ENCODE results near the gene ADAMTS20.

Gene ADAMTS20

GRCh38 chr12:43337571-43338444 lies 214.2 kb downstream of the ADAMTS20 start:
- H3K9ac ChIP-seq (ENCODE audit: low read length), result no peak overlapping the region
- no peaks in the 10 kb centered on the region for H4K20me1 ChIP-seq (ENCODE audit: insufficient read depth, low read length)
- no peaks in the 10 kb centered on the region for H3K27me3 ChIP-seq (ENCODE audit: low read depth, low read length)
- TF ChIP-seq, protein P1, sequence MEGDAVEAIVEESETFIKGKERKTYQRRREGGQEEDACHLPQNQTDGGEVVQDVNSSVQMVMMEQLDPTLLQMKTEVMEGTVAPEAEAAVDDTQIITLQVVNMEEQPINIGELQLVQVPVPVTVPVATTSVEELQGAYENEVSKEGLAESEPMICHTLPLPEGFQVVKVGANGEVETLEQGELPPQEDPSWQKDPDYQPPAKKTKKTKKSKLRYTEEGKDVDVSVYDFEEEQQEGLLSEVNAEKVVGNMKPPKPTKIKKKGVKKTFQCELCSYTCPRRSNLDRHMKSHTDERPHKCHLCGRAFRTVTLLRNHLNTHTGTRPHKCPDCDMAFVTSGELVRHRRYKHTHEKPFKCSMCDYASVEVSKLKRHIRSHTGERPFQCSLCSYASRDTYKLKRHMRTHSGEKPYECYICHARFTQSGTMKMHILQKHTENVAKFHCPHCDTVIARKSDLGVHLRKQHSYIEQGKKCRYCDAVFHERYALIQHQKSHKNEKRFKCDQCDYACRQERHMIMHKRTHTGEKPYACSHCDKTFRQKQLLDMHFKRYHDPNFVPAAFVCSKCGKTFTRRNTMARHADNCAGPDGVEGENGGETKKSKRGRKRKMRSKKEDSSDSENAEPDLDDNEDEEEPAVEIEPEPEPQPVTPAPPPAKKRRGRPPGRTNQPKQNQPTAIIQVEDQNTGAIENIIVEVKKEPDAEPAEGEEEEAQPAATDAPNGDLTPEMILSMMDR (IDR thresholded peaks at IDR 0.05; ENCODE audit: low read depth, low read length), result no peak
- TF ChIP-seq EZH2phosphoT487 (IDR thresholded peaks at IDR 0.05; ENCODE audit: low read depth), result no peak
- H3K4me1 ChIP-seq (ENCODE audit: low read length), result peaks cover 19% of the 10 kb centered on the region
- no peaks in the 10 kb centered on the region for H3K9me3 ChIP-seq (ENCODE audit: insufficient read depth, low read length)
- H3K4me2 ChIP-seq (ENCODE audit: low read length), result peak overlapping the region; percentile 49; the same call in 1 of the 2 replicates
- no peak overlapping the region for H3K4me3 ChIP-seq (ENCODE audit: low read length)
- H3K79me2 ChIP-seq (ENCODE audit: low read length), result no peaks in the 10 kb centered on the region
- no peaks in the 10 kb centered on the region for H3K36me3 ChIP-seq (replicated peaks; ENCODE audit: low read depth, low read length)
- no peak overlapping the region for H3K27ac ChIP-seq (ENCODE audit: low read length)
- no peak overlapping the region for H2AFZ ChIP-seq (ENCODE audit: low read depth, low read length)

GRCh38 chr12:43336962-43337555 lies 214.9 kb downstream of the ADAMTS20 start:
- Histone ChIP-seq H3K4me3 (ENCODE audit: low read length) (no peak overlapping the region), H3K27me3 (ENCODE audit: low read depth, low read length) (peaks cover 4% of the 10 kb centered on the region; the same call in 1 of the 2 replicates), H3K4me2 (ENCODE audit: low read length) (no peak overlapping the region), H3K79me2 (ENCODE audit: low read length) (no peaks in the 10 kb centered on the region), H3K9ac (ENCODE audit: low read length) (no peak overlapping the region), H3K36me3 (replicated peaks; ENCODE audit: low read depth, low read length) (no peaks in the 10 kb centered on the region), H3K27ac (ENCODE audit: low read length) (no peak overlapping the region), H3K4me1 (ENCODE audit: low read length) (peaks cover 26% of the 10 kb centered on the region), H2AFZ (ENCODE audit: low read depth, low read length) (no peak overlapping the region), H3K9me3 (ENCODE audit: insufficient read depth, low read length) (no peaks in the 10 kb centered on the region), H4K20me1 (ENCODE audit: insufficient read depth, low read length) (no peaks in the 10 kb centered on the region)
- TF ChIP-seq EZH2phosphoT487 (IDR thresholded peaks at IDR 0.05; ENCODE audit: low read depth), result no peak
- TF ChIP-seq, protein P1 (IDR thresholded peaks at IDR 0.05; ENCODE audit: low read depth, low read length), result peak; percentile 62

DNA sequence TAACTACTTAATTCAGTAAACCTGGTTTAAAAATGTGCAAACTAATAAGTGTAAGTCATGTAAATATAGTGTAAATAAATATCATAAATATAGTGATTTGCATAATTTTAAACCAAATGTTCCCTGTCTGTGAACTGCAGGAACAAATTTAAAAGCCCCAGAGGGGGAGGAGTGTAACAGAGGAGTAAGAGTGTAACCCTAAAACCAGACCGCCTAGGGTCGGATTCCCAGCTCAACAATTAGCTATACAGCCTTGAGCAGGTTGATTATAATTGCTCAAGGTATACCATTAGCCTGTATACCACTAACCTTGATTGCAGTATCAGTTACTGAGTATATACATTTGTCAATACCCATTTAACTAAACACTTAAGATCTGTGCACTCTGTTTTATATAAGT lies 218.4 kb downstream of the ADAMTS20 start:
- H3K36me3 ChIP-seq (replicated peaks; ENCODE audit: low read depth, low read length), result peaks cover 3% of the 10 kb centered on the region
- no peaks in the 10 kb centered on the region for H4K20me1 ChIP-seq (ENCODE audit: insufficient read depth, low read length)
- H3K79me2 ChIP-seq (ENCODE audit: low read length), result no peaks in the 10 kb centered on the region
- 0 out of 2 replicates have a peak, but pooled peaks cover 7% of the 10 kb centered on the region for H3K9me3 ChIP-seq (ENCODE audit: insufficient read depth, low read length)
- H3K4me3 ChIP-seq (ENCODE audit: low read length), result no peak overlapping the region
- TF ChIP-seq, protein P1 (IDR thresholded peaks at IDR 0.05; ENCODE audit: low read depth, low read length), result no peak
- TF ChIP-seq EZH2phosphoT487 (IDR thresholded peaks at IDR 0.05; ENCODE audit: low read depth), result no peak
- H3K9ac ChIP-seq (ENCODE audit: low read length), result no peak overlapping the region
- peaks cover 4% of the 10 kb centered on the region; the same call in 1 of the 2 replicates for H3K27me3 ChIP-seq (ENCODE audit: low read depth, low read length)
- H3K27ac ChIP-seq (ENCODE audit: low read length), result no peak overlapping the region
- H2AFZ ChIP-seq (ENCODE audit: low read depth, low read length), result no peak overlapping the region
- H3K4me1 ChIP-seq (ENCODE audit: low read length), result peaks cover 38% of the 10 kb centered on the region
- H3K4me2 ChIP-seq (ENCODE audit: low read length), result no peak overlapping the region

- no peak overlapping the region for H3K4me3 ChIP-seq (ENCODE audit: low read length)
- TF ChIP-seq EZH2phosphoT487 (IDR thresholded peaks at IDR 0.05; ENCODE audit: low read depth), result no peak
- TF ChIP-seq, protein P1 (IDR thresholded peaks at IDR 0.05; ENCODE audit: low read depth, low read length), result no peak
Observed at GRCh38 chr12:43332977-43333640, 218.9 kb downstream of the ADAMTS20 start.

More at GRCh38 chr12:43332977-43333640, 218.9 kb downstream of the ADAMTS20 start:
- H3K4me1 ChIP-seq (ENCODE audit: low read length), result peaks cover 33% of the 10 kb centered on the region
- no peaks in the 10 kb centered on the region for H3K79me2 ChIP-seq (ENCODE audit: low read length)
- H3K27me3 ChIP-seq (ENCODE audit: low read depth, low read length), result peaks cover 4% of the 10 kb centered on the region; the same call in 1 of the 2 replicates
- 0 out of 2 replicates have a peak, but pooled peaks cover 7% of the 10 kb centered on the region for H3K9me3 ChIP-seq (ENCODE audit: insufficient read depth, low read length)
- no peak overlapping the region for H3K27ac ChIP-seq (ENCODE audit: low read length)
- no peak overlapping the region for H2AFZ ChIP-seq (ENCODE audit: low read depth, low read length)
- no peak overlapping the region for H3K4me2 ChIP-seq (ENCODE audit: low read length)
- no peak overlapping the region for H3K9ac ChIP-seq (ENCODE audit: low read length)
- H4K20me1 ChIP-seq (ENCODE audit: insufficient read depth, low read length), result no peaks in the 10 kb centered on the region
- H3K36me3 ChIP-seq (replicated peaks; ENCODE audit: low read depth, low read length), result peaks cover 3% of the 10 kb centered on the region

Data from OCI-LY3 (cell line).